AG09309 (cell line): ENCODE measurements around the gene LGMN.
A peak's percentile ranks its signal among the peaks of the same experiment; 100 is the strongest.
"Not testable (repeated sequence)": the region's sequence is repeated elsewhere in the genome, so short reads cannot be mapped to it uniquely, and the experiment has no call there.

Source experiments
- DNase-seq: peaks from one replicate; pipeline ENCODE4 v3.0.0-alpha.2; 2010; ENCODE audit warnings: low read depth
- H3K4me3 ChIP-seq: 2 replicates; pipeline ENCODE4 v1.5.1; 2011; ENCODE audit warnings: mild to moderate bottlenecking, low read depth, low read length, moderate library complexity; ENCODE audit not compliant: control insufficient read depth
- TF ChIP-seq, protein P1 (sequence below): IDR thresholded peaks from 2 replicates; pipeline ENCODE4 v1.5.1; 2011; ENCODE audit warnings: mild to moderate bottlenecking, low read depth, low read length, inconsistent platforms; ENCODE audit not compliant: insufficient read depth, control insufficient read depth; ENCODE audit errors: missing control alignments

LGMN gene

DNA sequence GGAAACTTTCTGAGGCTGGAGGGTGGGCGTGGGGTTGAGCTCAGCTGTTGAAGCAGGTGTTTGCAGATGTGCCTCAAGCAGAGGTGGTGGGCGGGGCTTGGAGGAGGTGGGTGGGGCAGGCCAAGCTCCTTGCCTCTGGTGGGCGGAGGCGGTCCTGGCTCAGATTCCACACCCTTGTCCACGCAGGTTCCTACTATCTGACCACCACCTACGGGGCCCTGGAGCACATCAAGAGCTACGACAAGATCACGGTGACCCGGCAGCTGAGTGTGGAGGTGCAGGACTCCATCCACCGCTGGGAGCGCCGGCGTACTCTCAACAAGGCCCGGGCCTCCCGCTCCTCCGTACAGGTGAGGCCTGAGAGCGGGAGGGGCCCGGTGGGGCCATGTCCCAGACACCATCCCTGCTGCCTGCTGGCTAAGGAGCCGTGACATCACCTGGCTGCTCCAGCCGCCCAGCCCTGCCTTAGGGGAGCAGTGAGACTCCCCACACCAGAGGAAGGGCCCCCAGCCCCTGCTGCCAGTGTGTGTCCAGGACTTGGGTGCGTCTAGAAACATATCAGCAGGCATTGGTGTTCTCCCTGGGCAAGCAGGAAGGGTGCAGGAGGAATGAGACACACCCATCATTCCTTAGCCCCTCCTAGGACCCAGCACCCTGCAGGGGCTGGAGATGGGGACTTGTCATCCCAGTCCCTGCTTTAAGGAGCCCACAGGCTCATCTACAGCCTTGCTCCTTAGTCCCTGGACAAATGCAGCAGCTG lies 63.4 kb downstream of the LGMN start:
- TF ChIP-seq, protein P1, sequence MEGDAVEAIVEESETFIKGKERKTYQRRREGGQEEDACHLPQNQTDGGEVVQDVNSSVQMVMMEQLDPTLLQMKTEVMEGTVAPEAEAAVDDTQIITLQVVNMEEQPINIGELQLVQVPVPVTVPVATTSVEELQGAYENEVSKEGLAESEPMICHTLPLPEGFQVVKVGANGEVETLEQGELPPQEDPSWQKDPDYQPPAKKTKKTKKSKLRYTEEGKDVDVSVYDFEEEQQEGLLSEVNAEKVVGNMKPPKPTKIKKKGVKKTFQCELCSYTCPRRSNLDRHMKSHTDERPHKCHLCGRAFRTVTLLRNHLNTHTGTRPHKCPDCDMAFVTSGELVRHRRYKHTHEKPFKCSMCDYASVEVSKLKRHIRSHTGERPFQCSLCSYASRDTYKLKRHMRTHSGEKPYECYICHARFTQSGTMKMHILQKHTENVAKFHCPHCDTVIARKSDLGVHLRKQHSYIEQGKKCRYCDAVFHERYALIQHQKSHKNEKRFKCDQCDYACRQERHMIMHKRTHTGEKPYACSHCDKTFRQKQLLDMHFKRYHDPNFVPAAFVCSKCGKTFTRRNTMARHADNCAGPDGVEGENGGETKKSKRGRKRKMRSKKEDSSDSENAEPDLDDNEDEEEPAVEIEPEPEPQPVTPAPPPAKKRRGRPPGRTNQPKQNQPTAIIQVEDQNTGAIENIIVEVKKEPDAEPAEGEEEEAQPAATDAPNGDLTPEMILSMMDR = no peak
- no peak for DNase-seq
- H3K4me3 ChIP-seq = no peak overlapping the region

DNA sequence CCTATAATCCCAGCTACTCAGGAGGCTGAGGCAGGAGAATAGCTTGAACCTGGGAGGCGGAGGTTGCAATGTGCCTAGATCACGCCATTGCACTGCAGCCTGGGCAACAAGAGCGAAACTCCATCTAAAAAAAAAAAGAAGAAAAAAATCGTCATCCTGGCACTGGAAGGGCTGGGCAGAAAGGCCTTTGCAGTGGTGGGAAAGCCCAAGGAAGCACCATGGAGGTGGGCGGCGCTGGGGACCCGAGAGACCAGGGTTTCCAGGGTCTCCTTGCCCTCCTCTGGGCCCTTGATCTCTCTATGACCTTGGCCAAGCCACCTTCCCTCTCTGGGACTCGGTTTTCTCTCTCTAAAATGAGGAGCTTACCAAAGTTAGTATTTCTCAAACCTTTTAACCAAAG lies 65.4 kb downstream of the LGMN start:
- no peak overlapping the region for H3K4me3 ChIP-seq
- TF ChIP-seq, protein P1 = no peak

DNA sequence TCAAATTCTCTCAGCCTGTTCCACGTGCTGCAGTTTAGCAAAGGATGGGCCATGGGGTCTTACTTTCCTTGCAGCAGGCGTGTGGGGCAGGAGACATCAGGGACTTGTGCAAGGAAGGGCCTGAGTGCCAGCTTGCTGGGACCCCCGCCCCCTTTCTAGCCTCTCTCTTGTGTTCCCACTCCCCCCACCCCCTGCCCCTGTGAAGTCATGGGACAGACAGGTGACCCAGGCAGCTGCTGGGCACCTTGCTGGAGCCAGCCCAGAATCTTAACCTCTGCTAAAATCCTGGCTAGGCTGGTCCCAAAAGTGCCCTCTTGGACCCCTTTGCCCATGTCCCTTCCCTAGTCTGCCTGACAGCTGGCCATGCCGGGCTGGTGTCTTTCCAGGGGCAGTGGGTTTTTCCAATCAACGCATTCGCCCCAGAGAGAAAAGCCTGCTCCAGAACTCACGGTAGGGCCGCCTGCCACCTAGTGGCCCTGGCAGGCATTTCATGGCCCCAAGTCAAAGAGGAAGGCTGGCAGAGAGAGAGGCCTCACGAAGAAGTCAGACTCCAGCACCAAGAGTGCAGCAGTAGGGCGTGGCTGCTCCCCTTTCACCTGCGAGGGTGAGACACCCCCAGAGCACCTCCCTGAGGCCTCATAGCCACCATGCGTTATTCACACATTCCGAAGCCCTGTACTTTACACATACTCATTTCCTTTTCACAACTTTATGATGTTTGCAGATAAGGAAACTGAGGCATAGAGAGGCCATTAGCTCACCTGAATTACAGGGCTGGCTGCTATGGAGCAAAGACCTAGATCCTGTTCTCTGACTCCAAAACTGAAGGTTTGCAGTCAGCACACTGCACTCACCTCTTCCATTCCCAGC lies 67.4 kb downstream of the LGMN start:
- peak; percentile 25 for DNase-seq
- no peak overlapping the region for H3K4me3 ChIP-seq
- TF ChIP-seq, protein P1 = peak; percentile 98

More for the DNA sequence above, 65.4 kb downstream of the LGMN start:
- DNase-seq = no peak

DNA sequence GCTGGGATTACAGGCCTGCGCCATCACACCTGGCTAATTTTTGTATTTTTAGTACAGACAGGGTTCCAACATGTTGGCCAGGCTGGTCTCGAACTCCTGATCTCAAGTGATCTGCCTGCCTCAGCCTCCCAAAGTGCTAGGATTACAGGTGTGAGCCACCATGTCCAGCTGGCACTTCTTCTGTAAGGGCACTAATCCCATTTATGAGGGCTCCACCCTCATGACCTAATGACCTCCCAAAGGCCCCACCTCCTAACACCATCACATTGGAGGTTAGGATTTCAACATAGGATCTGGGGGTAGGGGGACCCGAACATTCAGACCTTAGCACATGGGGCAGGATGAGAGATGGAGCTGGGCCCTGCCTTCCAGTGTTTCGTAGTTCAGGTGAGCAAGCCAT lies 68.1 kb downstream of the LGMN start:
- DNase-seq, H3K4me3 ChIP-seq: not testable (repeated sequence)

DNA sequence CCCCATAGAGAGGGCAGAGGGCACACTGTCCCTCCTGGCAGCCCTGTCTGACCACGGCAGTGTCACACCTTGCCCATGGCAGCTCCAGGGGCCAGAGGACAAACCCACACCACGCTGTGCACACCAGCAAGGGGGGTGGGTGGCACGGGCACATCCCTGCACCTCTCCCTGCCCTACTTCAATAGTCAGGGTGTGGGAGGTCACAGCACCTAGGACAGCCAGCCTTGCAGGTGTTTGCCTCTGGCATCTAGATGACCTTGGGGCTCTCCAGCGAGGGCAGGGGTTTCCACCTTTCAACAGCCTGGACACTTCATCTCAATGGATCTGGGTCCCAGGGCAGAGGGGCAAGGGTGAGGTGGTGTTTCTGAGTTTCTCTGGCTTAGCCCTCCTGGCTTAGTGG lies 69.2 kb downstream of the LGMN start:
- TF ChIP-seq, protein P1 = no peak

DNA sequence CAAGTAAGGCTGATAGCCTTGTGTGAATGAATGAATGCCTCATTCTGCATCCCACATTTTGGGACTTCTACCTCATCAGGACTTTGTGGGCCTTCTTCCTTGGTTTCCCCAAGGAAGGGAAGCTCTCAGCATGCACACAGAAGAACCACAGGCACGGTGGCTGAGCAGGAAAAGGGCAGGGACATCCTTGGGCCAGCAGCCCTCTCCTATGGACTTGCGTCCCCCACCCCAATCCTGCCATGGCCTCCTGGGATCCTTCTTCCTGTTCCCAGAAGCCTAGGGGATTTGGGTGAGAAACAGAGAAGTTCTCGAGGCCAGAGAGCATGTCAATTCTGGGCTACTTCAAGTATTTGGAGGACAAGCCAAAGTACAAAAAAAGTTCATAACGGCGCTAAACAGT lies 69.7 kb downstream of the LGMN start:
- TF ChIP-seq, protein P1 = no peak
- no peak overlapping the region for H3K4me3 ChIP-seq
- no peak for DNase-seq

More for the DNA sequence above, 69.2 kb downstream of the LGMN start:
- DNase-seq = no peak
- no peak overlapping the region for H3K4me3 ChIP-seq

DNA sequence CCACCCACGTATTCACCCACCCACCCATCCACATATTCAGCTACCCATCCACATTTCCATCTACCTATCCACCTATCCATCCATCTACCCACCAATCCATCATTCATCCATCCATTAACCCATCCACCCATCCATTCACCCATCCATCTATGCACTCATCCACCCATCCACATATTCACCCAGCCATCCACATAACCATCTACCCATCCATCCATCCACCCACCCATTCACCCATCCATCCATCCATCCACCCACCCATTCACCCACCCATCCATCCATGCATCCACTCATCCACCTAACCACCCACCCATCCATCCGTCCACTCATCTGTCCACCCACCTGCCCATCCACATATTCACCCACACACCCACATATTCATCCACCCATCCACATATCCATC lies 70.5 kb downstream of the LGMN start:
- TF ChIP-seq, protein P1 = no peak

More for the DNA sequence above, 70.5 kb downstream of the LGMN start:
- no peak overlapping the region for H3K4me3 ChIP-seq
- no peak for DNase-seq
